Neural cell (in vitro differentiated cells): ENCODE results near the gene HOXB7. TPM values are rescaled to one million over a fixed set of nuclear protein-coding genes. Genes with fewer than 3 reads are reported as not detected.

ENCODE experiments used
- H2AFZ ChIP-seq: fragments of 200-600, 300-800 bp; sonication (generic), shearing (Covaris generic); 2 replicates; pipeline ENCODE4 v1.6.0; 2014; ENCODE audit warnings: low read depth, mild to moderate bottlenecking, antibody characterized with exemption, low read length, moderate library complexity
- H3F3A ChIP-seq: fragments of 200-600 bp; shearing (Covaris generic); 2 replicates; pipeline ENCODE4 v1.6.1; 2016; ENCODE audit warnings: mild to moderate bottlenecking, moderate library complexity, mixed read lengths, antibody characterized with exemption, low read length; ENCODE audit not compliant: insufficient read depth, poor library complexity, severe bottlenecking
- H3K27ac ChIP-seq: fragments of 200-600, 300-800 bp; sonication (generic), shearing (Covaris generic); 2 replicates; pipeline ENCODE4 v1.5.1; 2014; ENCODE audit warnings: mild to moderate bottlenecking, low read length, moderate library complexity
- H3K27me3 ChIP-seq: fragments of 300-800, 200-600 bp; sonication (generic), shearing (Covaris generic); 2 replicates; pipeline ENCODE4 v1.6.0; 2014; ENCODE audit warnings: mild to moderate bottlenecking, low read depth, low read length, moderate library complexity; ENCODE audit not compliant: insufficient read depth
- H3K36me3 ChIP-seq: fragments of 300-800, 200-600 bp; sonication (generic), shearing (Covaris generic); 2 replicates; pipeline ENCODE4 v1.5.1; 2014; ENCODE audit warnings: mild to moderate bottlenecking, antibody characterized with exemption, low read length, moderate library complexity; ENCODE audit not compliant: insufficient read depth
- H3K4me2 ChIP-seq: fragments of 300-800, 200-600 bp; sonication (generic), shearing (Covaris generic); 2 replicates; pipeline ENCODE4 v1.6.0; 2014; ENCODE audit warnings: mild to moderate bottlenecking, low read length
- H3K4me3 ChIP-seq: fragments of 300-800, 200-600 bp; sonication (generic), shearing (Covaris generic); 2 replicates; pipeline ENCODE4 v1.5.1; 2014; ENCODE audit warnings: mild to moderate bottlenecking, low read length, moderate library complexity
- H3K79me2 ChIP-seq: fragments of 200-600 bp; shearing (Covaris generic); replicated peaks from 2 replicates; pipeline ENCODE4 v1.6.0; 2014; ENCODE audit warnings: mild to moderate bottlenecking, low read length, moderate library complexity; ENCODE audit not compliant: insufficient read depth
- H3K9ac ChIP-seq: fragments of 300-800, 200-600 bp; sonication (generic), shearing (Covaris generic); 2 replicates; pipeline ENCODE4 v1.6.1; 2016; ENCODE audit warnings: mild to moderate bottlenecking, low read length, mixed read lengths
- H3K9me2 ChIP-seq: fragments of 200-600 bp; shearing (Covaris generic); 2 replicates; pipeline ENCODE4 v1.6.1; 2016; ENCODE audit warnings: mild to moderate bottlenecking, low read length, mixed read lengths; ENCODE audit not compliant: insufficient read depth
- H3K9me3 ChIP-seq: fragments of 200-600, 300-800 bp; sonication (generic), shearing (Covaris generic); 2 replicates; pipeline ENCODE4 v1.6.1; 2016; ENCODE audit warnings: mild to moderate bottlenecking, mixed run types, low read length, moderate library complexity, mixed read lengths
- H4K20me1 ChIP-seq: fragments of 200-600 bp; shearing (Covaris generic); 2 replicates; pipeline ENCODE4 v1.6.1; 2016; ENCODE audit warnings: mild to moderate bottlenecking, mixed run types; ENCODE audit not compliant: insufficient read depth
- EZH2 ChIP-seq: fragments of 200-600, 300-800 bp; shearing (Covaris generic), sonication (generic); IDR thresholded peaks from 2 replicates; pipeline ENCODE4 v1.6.1; 2014; ENCODE audit warnings: antibody characterized with exemption, low read length, borderline replicate concordance, mild to moderate bottlenecking; ENCODE audit not compliant: insufficient read depth, poor library complexity, severe bottlenecking
- MXI1 ChIP-seq: fragments of 450-650 bp; conservative IDR thresholded peaks from 2 replicates; pipeline ENCODE4 v1.6.1; 2014; ENCODE audit warnings: antibody characterized with exemption, mild to moderate bottlenecking; ENCODE audit not compliant: poor library complexity, severe bottlenecking
- POLR2AphosphoS5 ChIP-seq: IDR thresholded peaks from 2 replicates; pipeline ENCODE4 v1.6.1; 2012
- SMC3 ChIP-seq: fragments of 450-650 bp; conservative IDR thresholded peaks from 2 replicates; pipeline ENCODE4 v1.6.1; 2014; ENCODE audit warnings: antibody characterized with exemption, mild to moderate bottlenecking, moderate library complexity; ENCODE audit not compliant: poor library complexity
- polyA plus RNA-seq: library from polyadenylated mRNA; depleted of rRNA; stranded (reverse); fragments of >200 nt; gene quantifications from 2 replicates; pipeline ENCODE4 v1.2.3, GENCODE V29; 2014
- TF ChIP-seq, protein P1 (sequence below): fragments of 450-650 bp; IDR thresholded peaks from 2 replicates; pipeline ENCODE4 v1.5.1; 2014; ENCODE audit warnings: antibody characterized with exemption, mild to moderate bottlenecking, moderate library complexity; ENCODE audit not compliant: poor library complexity, severe bottlenecking
- TF ChIP-seq, protein P2 (sequence below): IDR thresholded peaks from 2 replicates; pipeline ENCODE4 v1.6.1; 2012; ENCODE audit warnings: borderline replicate concordance

The HOXB7 gene
- polyA plus RNA-seq, 1 donor from 2014 or later: not detected

DNA sequence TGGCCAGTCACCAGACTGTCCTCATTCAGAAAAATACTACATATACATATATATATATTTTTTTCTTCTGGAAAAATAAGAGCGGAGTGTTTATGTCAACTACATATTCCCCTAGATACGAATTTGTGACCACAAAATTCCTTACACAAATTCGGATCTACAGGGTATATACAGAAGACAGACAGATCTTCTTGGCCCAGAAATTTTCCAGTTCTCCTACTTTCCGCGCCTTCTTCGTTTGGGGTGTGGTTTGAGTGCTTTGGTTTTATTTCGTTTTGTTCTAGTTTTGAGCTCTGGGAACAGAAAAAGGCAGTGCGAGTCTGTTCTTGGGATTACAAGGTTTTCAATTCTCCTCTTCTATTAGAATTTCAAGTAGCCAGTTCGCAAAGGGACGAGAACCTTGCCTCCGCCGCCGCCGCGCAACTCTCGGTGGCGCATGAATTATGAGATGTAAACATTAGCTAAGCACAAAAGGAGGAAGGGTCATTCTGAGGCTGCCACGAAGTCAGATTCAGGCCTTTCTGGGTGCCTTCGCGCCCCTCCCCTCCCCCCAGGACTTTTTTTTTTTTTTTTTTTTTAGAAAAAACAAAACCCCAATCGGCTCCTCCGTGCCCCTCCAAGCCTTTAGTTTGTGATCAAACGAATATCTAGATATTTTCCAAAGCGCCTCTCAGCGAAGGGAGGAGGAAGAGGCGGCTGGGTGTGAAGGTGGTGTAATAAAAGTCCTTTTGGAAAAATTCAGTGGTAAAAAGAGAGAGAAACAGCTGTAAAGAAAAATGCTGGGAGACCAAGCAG, 30.9 kb downstream of the HOXB7 start:
- Histone ChIP-seq H2AFZ (no peak overlapping the region), H3K4me2 (no peak overlapping the region), H3K9ac (no peak overlapping the region), H3K79me2 (no peaks in the 10 kb centered on the region), H4K20me1 (no peaks in the 10 kb centered on the region), H3K27ac (no peak overlapping the region), H3K9me2 (no peaks in the 10 kb centered on the region), H3K4me3 (no peak overlapping the region), H3K9me3 (no peaks in the 10 kb centered on the region), H3K27me3 (peaks cover 98% of the 10 kb centered on the region), H3F3A (no peaks in the 10 kb centered on the region), H3K36me3 (no peaks in the 10 kb centered on the region)
- TF ChIP-seq POLR2AphosphoS5: peak; percentile 53
- TF ChIP-seq SMC3: no peak

DNA sequence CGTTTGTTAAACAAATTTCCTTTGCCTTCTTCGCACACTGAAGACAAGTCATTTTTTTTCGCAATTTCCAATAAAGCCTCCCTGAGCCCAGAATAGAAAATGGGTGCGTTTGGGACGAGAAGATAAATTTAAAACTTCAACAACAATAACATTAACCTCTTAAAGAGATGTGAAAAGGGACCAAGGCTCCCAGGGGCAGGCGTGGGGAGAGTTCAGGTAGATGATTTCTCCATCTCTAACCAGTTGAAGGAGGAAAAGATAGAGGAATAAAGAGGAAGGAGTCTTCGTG, 31.4 kb downstream of the HOXB7 start:
- no peaks in the 10 kb centered on the region for H4K20me1 ChIP-seq
- no peak overlapping the region for H3K4me3 ChIP-seq
- TF ChIP-seq, protein P1, sequence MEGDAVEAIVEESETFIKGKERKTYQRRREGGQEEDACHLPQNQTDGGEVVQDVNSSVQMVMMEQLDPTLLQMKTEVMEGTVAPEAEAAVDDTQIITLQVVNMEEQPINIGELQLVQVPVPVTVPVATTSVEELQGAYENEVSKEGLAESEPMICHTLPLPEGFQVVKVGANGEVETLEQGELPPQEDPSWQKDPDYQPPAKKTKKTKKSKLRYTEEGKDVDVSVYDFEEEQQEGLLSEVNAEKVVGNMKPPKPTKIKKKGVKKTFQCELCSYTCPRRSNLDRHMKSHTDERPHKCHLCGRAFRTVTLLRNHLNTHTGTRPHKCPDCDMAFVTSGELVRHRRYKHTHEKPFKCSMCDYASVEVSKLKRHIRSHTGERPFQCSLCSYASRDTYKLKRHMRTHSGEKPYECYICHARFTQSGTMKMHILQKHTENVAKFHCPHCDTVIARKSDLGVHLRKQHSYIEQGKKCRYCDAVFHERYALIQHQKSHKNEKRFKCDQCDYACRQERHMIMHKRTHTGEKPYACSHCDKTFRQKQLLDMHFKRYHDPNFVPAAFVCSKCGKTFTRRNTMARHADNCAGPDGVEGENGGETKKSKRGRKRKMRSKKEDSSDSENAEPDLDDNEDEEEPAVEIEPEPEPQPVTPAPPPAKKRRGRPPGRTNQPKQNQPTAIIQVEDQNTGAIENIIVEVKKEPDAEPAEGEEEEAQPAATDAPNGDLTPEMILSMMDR: no peak
- TF ChIP-seq EZH2: peak; percentile 3
- no peaks in the 10 kb centered on the region for H3K36me3 ChIP-seq
- H3K27me3 ChIP-seq: peaks cover 98% of the 10 kb centered on the region
- H3K79me2 ChIP-seq: no peaks in the 10 kb centered on the region
- H3K27ac ChIP-seq: no peak overlapping the region
- H3K4me2 ChIP-seq: no peak overlapping the region
- no peaks in the 10 kb centered on the region for H3K9me2 ChIP-seq
- no peak overlapping the region for H2AFZ ChIP-seq
- H3K9ac ChIP-seq: no peak overlapping the region
- no peaks in the 10 kb centered on the region for H3F3A ChIP-seq
- no peaks in the 10 kb centered on the region for H3K9me3 ChIP-seq

DNA sequence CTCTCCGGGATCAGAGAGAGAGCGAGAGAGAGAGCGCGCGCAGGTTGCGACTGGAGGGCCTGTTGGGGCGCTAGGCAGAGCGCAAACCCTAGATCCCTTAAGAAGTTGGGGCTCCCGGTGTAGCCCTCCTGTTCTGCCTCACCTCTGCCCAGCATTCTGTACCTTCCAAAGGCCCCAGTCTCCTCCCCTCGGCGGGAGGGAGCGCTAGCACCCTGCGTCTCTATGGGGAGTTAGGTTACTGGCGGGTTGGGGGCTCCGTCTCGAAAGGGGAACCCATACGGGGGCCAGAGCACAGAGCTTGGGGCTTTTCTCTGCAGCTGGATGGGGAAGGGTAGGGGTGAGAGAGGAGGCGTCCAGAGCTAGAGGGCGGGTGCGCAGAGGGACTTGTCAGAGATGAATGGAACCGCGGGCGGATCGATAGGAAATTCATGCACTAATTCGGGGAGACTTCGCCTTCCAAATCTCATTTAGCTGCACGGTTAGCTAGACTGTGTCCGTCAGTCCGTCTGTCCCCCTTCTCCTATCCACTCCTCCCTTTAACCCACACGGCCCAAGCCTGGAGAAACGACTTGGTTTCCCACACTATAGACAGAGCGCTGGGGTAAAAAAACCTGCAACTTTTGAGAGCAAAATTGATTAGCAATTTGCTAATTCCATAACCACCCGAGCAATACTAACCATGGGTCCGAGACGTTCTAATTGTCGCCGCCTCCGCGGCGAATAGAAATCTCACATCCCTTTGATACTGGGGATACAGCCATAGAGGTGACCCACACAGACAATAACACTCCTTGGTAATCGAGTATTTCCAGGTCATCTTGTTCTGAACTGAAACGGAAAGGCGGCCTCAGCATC, 32.0 kb downstream of the HOXB7 start:
- H3K79me2 ChIP-seq: no peaks in the 10 kb centered on the region

More for the DNA sequence above, 32.0 kb downstream of the HOXB7 start:
- no peak overlapping the region for H3K9ac ChIP-seq
- H3K27me3 ChIP-seq: peaks cover 98% of the 10 kb centered on the region
- no peaks in the 10 kb centered on the region for H4K20me1 ChIP-seq
- no peak overlapping the region for H2AFZ ChIP-seq
- H3K27ac ChIP-seq: no peak overlapping the region
- no peak overlapping the region for H3K4me3 ChIP-seq
- no peak overlapping the region for H3K4me2 ChIP-seq
- H3K36me3 ChIP-seq: no peaks in the 10 kb centered on the region
- no peaks in the 10 kb centered on the region for H3F3A ChIP-seq
- no peaks in the 10 kb centered on the region for H3K9me2 ChIP-seq
- TF ChIP-seq, protein P2, sequence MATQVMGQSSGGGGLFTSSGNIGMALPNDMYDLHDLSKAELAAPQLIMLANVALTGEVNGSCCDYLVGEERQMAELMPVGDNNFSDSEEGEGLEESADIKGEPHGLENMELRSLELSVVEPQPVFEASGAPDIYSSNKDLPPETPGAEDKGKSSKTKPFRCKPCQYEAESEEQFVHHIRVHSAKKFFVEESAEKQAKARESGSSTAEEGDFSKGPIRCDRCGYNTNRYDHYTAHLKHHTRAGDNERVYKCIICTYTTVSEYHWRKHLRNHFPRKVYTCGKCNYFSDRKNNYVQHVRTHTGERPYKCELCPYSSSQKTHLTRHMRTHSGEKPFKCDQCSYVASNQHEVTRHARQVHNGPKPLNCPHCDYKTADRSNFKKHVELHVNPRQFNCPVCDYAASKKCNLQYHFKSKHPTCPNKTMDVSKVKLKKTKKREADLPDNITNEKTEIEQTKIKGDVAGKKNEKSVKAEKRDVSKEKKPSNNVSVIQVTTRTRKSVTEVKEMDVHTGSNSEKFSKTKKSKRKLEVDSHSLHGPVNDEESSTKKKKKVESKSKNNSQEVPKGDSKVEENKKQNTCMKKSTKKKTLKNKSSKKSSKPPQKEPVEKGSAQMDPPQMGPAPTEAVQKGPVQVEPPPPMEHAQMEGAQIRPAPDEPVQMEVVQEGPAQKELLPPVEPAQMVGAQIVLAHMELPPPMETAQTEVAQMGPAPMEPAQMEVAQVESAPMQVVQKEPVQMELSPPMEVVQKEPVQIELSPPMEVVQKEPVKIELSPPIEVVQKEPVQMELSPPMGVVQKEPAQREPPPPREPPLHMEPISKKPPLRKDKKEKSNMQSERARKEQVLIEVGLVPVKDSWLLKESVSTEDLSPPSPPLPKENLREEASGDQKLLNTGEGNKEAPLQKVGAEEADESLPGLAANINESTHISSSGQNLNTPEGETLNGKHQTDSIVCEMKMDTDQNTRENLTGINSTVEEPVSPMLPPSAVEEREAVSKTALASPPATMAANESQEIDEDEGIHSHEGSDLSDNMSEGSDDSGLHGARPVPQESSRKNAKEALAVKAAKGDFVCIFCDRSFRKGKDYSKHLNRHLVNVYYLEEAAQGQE: no peak
- peak; percentile 76 for TF ChIP-seq EZH2
- TF ChIP-seq POLR2AphosphoS5: peak; percentile 30
- TF ChIP-seq MXI1: no peak
- H3K9me3 ChIP-seq: no peaks in the 10 kb centered on the region
